HUES6 (cell line): ENCODE data around the gene ABHD3.

Experiments used
- H3K27ac ChIP-seq: 2 replicates; pipeline ENCODE4 v1.7.0; 2013; ENCODE audit warnings: low read depth, mild to moderate bottlenecking, low read length, inconsistent platforms
- H3K27me3 ChIP-seq: 2 replicates; pipeline ENCODE4 v1.6.1; 2013; ENCODE audit warnings: low read length; ENCODE audit not compliant: control insufficient read depth, insufficient read depth
- H3K36me3 ChIP-seq: 2 replicates; pipeline ENCODE4 v1.6.1; 2013; ENCODE audit warnings: low read length; ENCODE audit not compliant: control insufficient read depth, insufficient read depth
- H3K4me1 ChIP-seq: 2 replicates; pipeline ENCODE4 v1.6.1; 2013; ENCODE audit warnings: low read length; ENCODE audit not compliant: control insufficient read depth, insufficient read depth
- H3K4me3 ChIP-seq: 2 replicates; pipeline ENCODE4 v1.5.1; 2013; ENCODE audit warnings: low read depth, low read length
- H3K9ac ChIP-seq: one replicate; pipeline ENCODE4 v1.6.1; 2013; ENCODE audit warnings: mild to moderate bottlenecking, low read length
- H3K9me3 ChIP-seq: 2 replicates; pipeline ENCODE4 v1.6.1; 2013; ENCODE audit warnings: low read depth, low read length; ENCODE audit not compliant: control insufficient read depth, insufficient read depth

ABHD3 gene, protein sequence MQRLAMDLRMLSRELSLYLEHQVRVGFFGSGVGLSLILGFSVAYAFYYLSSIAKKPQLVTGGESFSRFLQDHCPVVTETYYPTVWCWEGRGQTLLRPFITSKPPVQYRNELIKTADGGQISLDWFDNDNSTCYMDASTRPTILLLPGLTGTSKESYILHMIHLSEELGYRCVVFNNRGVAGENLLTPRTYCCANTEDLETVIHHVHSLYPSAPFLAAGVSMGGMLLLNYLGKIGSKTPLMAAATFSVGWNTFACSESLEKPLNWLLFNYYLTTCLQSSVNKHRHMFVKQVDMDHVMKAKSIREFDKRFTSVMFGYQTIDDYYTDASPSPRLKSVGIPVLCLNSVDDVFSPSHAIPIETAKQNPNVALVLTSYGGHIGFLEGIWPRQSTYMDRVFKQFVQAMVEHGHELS

DNA sequence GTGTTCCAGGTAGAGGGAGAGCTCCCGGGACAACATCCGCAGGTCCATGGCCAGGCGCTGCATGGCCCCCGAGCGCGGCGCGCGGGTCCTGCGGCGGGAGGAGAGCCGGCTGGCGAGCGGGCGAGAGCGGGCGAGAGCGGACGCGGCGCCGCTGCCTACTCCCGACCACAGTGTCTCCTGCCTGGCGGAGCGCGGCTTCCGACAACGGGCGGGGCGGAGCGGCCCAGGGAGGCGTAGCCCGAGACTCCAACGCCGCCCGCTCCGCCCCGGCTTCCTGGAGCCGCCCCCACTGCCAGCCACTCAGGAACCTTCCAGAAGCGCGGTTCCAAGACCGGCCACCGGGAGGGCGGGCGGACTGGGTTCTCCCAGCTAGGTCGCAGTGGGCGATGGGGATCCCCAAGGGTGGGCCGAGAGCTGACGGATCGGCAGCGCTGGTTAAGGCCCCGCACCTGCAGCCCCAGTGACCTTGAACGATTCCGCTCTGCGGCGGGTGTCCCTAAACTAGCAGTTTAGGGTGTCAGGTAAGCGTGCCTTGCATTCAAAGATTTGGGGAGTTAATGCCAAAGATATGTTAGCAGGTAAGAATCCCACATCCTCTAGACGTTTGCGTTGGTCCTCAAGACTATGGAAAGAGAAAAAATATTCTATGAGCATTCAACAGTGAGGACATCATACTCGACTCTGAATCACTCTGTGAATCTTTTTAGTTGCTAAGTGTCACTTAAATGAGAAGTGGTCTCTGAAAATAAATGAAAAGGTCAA lies at the start of gene ABHD3:
Gene ABHD3, minus strand, starts transcription at position 172 of the 762 bp plus-strand sequence. Its CDS starts 109 bp downstream, at position 63.
- peak within 1 kb of the TSS; percentile 89 for H3K9ac ChIP-seq
- H3K27ac ChIP-seq, result peak within 1 kb of the TSS; percentile 75; the same call in 1 of the 2 replicates
- no peaks in the 10 kb centered on the region for H3K27me3 ChIP-seq
- H3K4me3 ChIP-seq, result peak within 1 kb of the TSS; percentile 77
- peaks cover 13% of the 10 kb centered on the region; the same call in 1 of the 2 replicates for H3K36me3 ChIP-seq
- H3K9me3 ChIP-seq, result peaks cover 6% of the 10 kb centered on the region
- 0 out of 2 replicates have a peak, but pooled peaks cover 3% of the 10 kb centered on the region for H3K4me1 ChIP-seq

GRCh38 chr18:21747764-21748693 lies 43.5 kb upstream of the ABHD3 start:
- no peaks in the 10 kb centered on the region for H3K9me3 ChIP-seq
- no peaks in the 10 kb centered on the region for H3K36me3 ChIP-seq
- H3K27me3 ChIP-seq, result no peaks in the 10 kb centered on the region
- peaks cover 16% of the 10 kb centered on the region for H3K4me1 ChIP-seq
- H3K9ac ChIP-seq, result no peak overlapping the region
- H3K27ac ChIP-seq, result no peak overlapping the region
- no peak overlapping the region for H3K4me3 ChIP-seq

DNA sequence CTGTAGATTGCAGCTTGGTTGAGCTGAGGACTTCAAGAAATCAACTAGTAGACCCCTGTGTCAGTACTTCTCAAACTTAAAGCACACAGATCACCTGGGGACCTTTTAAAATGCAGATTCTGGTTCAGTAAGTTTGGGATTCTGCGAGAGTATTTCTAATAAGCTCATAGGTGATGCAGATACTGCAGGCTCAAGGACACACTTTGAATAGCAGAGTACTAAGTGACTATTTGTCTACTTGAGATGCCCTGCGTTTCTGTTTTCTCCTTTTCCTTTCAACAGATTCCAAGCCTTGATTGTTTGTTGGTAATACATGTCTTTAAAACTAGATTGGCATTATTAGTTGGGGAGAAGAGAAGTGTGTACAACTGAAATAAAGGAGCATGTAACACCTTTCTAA lies 42.7 kb upstream of the ABHD3 start:
- H3K27me3 ChIP-seq, result no peaks in the 10 kb centered on the region
- H3K9me3 ChIP-seq, result no peaks in the 10 kb centered on the region
- no peak overlapping the region for H3K4me3 ChIP-seq
- H3K9ac ChIP-seq, result no peak overlapping the region
- 0 out of 2 replicates have a peak overlapping the region, but pooled peaks have one; percentile 7 for H3K27ac ChIP-seq
- H3K36me3 ChIP-seq, result no peaks in the 10 kb centered on the region
- H3K4me1 ChIP-seq, result peaks cover 16% of the 10 kb centered on the region

DNA sequence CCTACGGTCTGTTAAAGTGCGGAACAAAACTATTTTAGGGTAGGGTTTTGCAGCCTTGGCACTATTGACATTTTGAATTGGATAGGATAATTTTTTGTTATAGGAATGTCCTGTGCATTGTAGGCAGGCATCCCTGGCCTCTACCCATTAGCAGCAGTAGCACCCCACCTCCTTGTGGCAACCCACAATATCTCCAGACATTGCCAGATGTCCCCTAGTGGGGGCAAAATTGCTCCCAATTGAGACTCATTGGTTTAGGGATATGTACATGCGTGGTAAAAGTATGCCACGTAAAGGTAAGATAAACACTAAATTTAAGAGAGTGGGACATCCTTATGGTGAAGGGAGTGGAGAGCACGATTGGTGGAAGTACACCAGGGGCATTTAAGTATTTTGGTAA lies 40.7 kb upstream of the ABHD3 start:
- H3K4me1 ChIP-seq, result peaks cover 18% of the 10 kb centered on the region
- no peak overlapping the region for H3K9ac ChIP-seq

DNA sequence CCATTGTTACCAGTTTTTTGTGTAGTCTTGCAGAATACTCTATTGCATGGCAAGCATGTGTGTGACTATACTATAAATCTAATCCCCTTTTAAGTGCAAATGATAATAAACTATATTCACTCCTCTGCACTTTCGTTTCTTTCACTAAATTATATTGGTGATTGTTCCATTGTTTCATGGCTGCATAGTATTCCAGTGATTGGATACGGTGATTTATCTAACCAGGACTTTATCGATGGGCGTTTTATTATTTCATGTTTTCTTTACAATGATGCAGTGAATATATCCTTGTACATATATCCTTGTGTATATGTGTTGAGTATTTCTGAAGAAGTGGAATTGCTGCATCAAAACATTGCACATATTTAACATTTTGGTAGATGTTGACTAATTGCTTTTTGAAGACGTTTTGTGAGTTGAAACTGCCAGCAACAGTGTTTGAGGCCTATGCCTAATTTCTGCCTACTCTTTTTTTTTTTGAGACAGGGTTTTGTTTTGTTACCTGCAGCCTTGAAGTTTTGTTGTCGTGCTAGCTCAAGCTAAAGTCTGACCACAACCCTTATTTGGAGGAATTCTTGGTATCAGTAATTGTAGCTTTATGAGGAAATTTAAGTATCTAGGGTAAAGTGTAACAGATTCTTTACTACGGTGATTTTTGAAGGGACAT lies 38.7 kb upstream of the ABHD3 start:
- Histone ChIP-seq H3K9ac (no peak overlapping the region), H3K4me1 (peaks cover 23% of the 10 kb centered on the region), H3K36me3 (no peaks in the 10 kb centered on the region), H3K9me3 (no peaks in the 10 kb centered on the region), H3K4me3 (peak overlapping the region; percentile 25; the same call in 1 of the 2 replicates), H3K27me3 (no peaks in the 10 kb centered on the region), H3K27ac (no peak overlapping the region)

More for the DNA sequence above, 40.7 kb upstream of the ABHD3 start:
- H3K9me3 ChIP-seq, result no peaks in the 10 kb centered on the region
- no peaks in the 10 kb centered on the region for H3K27me3 ChIP-seq
- no peak overlapping the region for H3K27ac ChIP-seq
- H3K36me3 ChIP-seq, result no peaks in the 10 kb centered on the region
- H3K4me3 ChIP-seq, result no peak overlapping the region

- H3K36me3 ChIP-seq, result no peaks in the 10 kb centered on the region
- H3K9me3 ChIP-seq, result no peaks in the 10 kb centered on the region
- H3K4me1 ChIP-seq, result peaks cover 17% of the 10 kb centered on the region
- H3K27ac ChIP-seq, result no peak overlapping the region; the same call in 1 of the 2 replicates
- H3K9ac ChIP-seq, result no peak overlapping the region
- no peaks in the 10 kb centered on the region for H3K27me3 ChIP-seq
- peak overlapping the region; percentile 68 for H3K4me3 ChIP-seq
Observed at GRCh38 chr18:21742315-21742687, 37.7 kb upstream of the ABHD3 start.

GRCh38 chr18:21741562-21742314 lies 37.2 kb upstream of the ABHD3 start:
- H3K4me3 ChIP-seq, result peak overlapping the region; percentile 68
- H3K27ac ChIP-seq, result no peak overlapping the region; the same call in 1 of the 2 replicates
- H3K9me3 ChIP-seq, result no peaks in the 10 kb centered on the region
- no peaks in the 10 kb centered on the region for H3K27me3 ChIP-seq
- peak overlapping the region; percentile 86 for H3K9ac ChIP-seq
- H3K4me1 ChIP-seq, result peaks cover 12% of the 10 kb centered on the region
- H3K36me3 ChIP-seq, result no peaks in the 10 kb centered on the region

DNA sequence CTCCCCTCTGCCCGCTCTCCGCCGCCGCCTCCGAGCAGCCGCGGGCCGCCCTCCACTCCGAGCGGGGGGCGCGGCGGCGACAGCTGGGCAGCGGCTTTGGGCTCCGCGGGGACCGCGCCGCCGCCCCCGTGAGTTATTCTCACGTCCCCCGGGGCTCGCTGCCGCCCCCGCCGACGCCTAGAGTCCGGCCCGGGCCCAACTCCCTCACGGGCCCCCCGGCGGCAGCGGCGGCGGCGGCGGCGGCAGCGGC lies 36.7 kb upstream of the ABHD3 start:
- H3K27me3 ChIP-seq, result no peaks in the 10 kb centered on the region
- H3K36me3 ChIP-seq, result no peaks in the 10 kb centered on the region
- peak overlapping the region; percentile 68 for H3K4me3 ChIP-seq
- H3K9me3 ChIP-seq, result no peaks in the 10 kb centered on the region
- peaks cover 7% of the 10 kb centered on the region for H3K4me1 ChIP-seq
- peak overlapping the region; percentile 86 for H3K9ac ChIP-seq
- H3K27ac ChIP-seq, result no peak overlapping the region; the same call in 1 of the 2 replicates

- no peaks in the 10 kb centered on the region for H3K36me3 ChIP-seq
- H3K27me3 ChIP-seq, result no peaks in the 10 kb centered on the region
- H3K4me1 ChIP-seq, result peaks cover 9% of the 10 kb centered on the region
- no peaks in the 10 kb centered on the region for H3K9me3 ChIP-seq
- peak within 1 kb of the TSS; percentile 72 for H3K27ac ChIP-seq
- H3K9ac ChIP-seq, result peak within 1 kb of the TSS; percentile 86
- peak within 1 kb of the TSS; percentile 68 for H3K4me3 ChIP-seq
Observed at GRCh38 chr18:21740538-21741311, 36.2 kb upstream of the ABHD3 start, which contains the start of gene MIB1. Gene MIB1 (plus strand): TSS chr18:21740792. CDS start chr18:21741584, 792 bp downstream.
